IMR-90 (cell line): ENCODE results near the gene CDK14. TPM values are rescaled to one million over a fixed set of nuclear protein-coding genes. Genes with fewer than 3 reads are reported as not detected.

Source experiments
- ATAC-seq: fragments of 200-7000 bp; cut with Tn5 transposase; 2 replicates; pipeline ENCODE4 v1.9.1; 2020; ENCODE audit warnings: low read depth, mild to moderate bottlenecking, moderate library complexity
- BruUV-seq: library from RNA; stranded (reverse); fragments of 400-500 nt; replicated peaks from 2 replicates; lab custom pipeline; 2021; lab: Mats Ljungman, UMichigan
- CTCF ChIA-PET: fragments of 300-600 bp; formaldehyde crosslinking; extraction: SDS; loops from one replicate; lab custom pipeline; 2021; ENCODE audit warnings: antibody characterized with exemption; lab: Yijun Ruan, JAX
- POLR2A ChIA-PET: fragments of 300-600 bp; sonication (Branson Sonifier 250); formaldehyde crosslinking; loops from one replicate; lab custom pipeline; 2022; ENCODE audit warnings: antibody characterized with exemption; ENCODE audit not compliant: unreplicated experiment; lab: Charles Lee
- DNase-seq: peaks from one replicate; pipeline ENCODE4 v3.0.0; 2013
- H2AFZ ChIP-seq: replicated peaks from 2 replicates; pipeline ENCODE3; 2013; ENCODE audit warnings: low read length, mild to moderate bottlenecking; ENCODE audit not compliant: poor library complexity
- H2AK5ac ChIP-seq: 2 replicates; pipeline ENCODE4 v1.6.1; 2013; ENCODE audit warnings: low read depth, low read length, inconsistent platforms
- H2AK9ac ChIP-seq: replicated peaks from 2 replicates; pipeline ENCODE3; 2013; ENCODE audit warnings: mild to moderate bottlenecking, low read depth, low read length, moderate library complexity; ENCODE audit not compliant: poor library complexity
- H2BK120ac ChIP-seq: 2 replicates; pipeline ENCODE4 v1.6.1; 2013; ENCODE audit warnings: low read depth, low read length, inconsistent platforms
- H2BK15ac ChIP-seq: 3 replicates; pipeline ENCODE4 v1.6.1; 2013; ENCODE audit warnings: low read depth, low read length, inconsistent platforms
- H2BK20ac ChIP-seq: 2 replicates; pipeline ENCODE4 v1.6.1; 2013; ENCODE audit warnings: low read depth, mild to moderate bottlenecking, inconsistent platforms, low read length, moderate library complexity
- H2BK5ac ChIP-seq: 2 replicates; pipeline ENCODE4 v1.6.1; 2013; ENCODE audit warnings: mild to moderate bottlenecking, low read depth, low read length, inconsistent platforms; ENCODE audit not compliant: poor library complexity, severe bottlenecking
- H3K14ac ChIP-seq: replicated peaks from 2 replicates; pipeline ENCODE4 v1.6.1; 2013; ENCODE audit warnings: low read depth, low read length, inconsistent platforms
- H3K18ac ChIP-seq: 2 replicates; pipeline ENCODE4 v1.6.1; 2013; ENCODE audit warnings: low read depth, low read length, control low read depth
- H3K23ac ChIP-seq: 2 replicates; pipeline ENCODE4 v1.6.1; 2013; ENCODE audit warnings: low read depth, low read length, inconsistent platforms
- H3K27ac ChIP-seq: 2 replicates; pipeline ENCODE4 v1.5.1; 2013; ENCODE audit warnings: mild to moderate bottlenecking, control low read depth, low read length; ENCODE audit not compliant: insufficient read depth
- H3K27me3 ChIP-seq: 2 replicates; pipeline ENCODE4 v1.6.1; 2013; ENCODE audit warnings: low read length; ENCODE audit not compliant: control insufficient read depth, insufficient read depth
- H3K36me3 ChIP-seq: 2 replicates; pipeline ENCODE4 v1.6.1; 2013; ENCODE audit warnings: low read length, mixed read lengths; ENCODE audit not compliant: control insufficient read depth, insufficient read depth
- H3K4ac ChIP-seq: 2 replicates; pipeline ENCODE4 v1.6.1; 2013; ENCODE audit warnings: low read depth, low read length, inconsistent platforms
- H3K4me1 ChIP-seq: 2 replicates; pipeline ENCODE4 v1.6.1; 2013; ENCODE audit warnings: low read length, mixed read lengths; ENCODE audit not compliant: control insufficient read depth, insufficient read depth
- H3K4me2 ChIP-seq: 2 replicates; pipeline ENCODE4 v1.6.1; 2013; ENCODE audit warnings: low read depth, mild to moderate bottlenecking, control low read depth, low read length, moderate library complexity
- H3K4me3 ChIP-seq: 2 replicates; pipeline ENCODE4 v1.5.1; 2013; ENCODE audit warnings: low read depth, mild to moderate bottlenecking, control low read depth, low read length, moderate library complexity; ENCODE audit not compliant: insufficient read depth
- H3K56ac ChIP-seq: 2 replicates; pipeline ENCODE4 v1.6.1; 2013; ENCODE audit warnings: low read length, inconsistent platforms; ENCODE audit not compliant: insufficient read depth; ENCODE audit errors: extremely low read depth
- H3K79me1 ChIP-seq, 2 experiments: 2 replicates each; pipeline ENCODE4 v1.6.1; 2013; ENCODE audit warnings: low read length in 2 of 2, inconsistent platforms in 1 of 2, low read depth in 1 of 2
- H3K9ac ChIP-seq: 2 replicates; pipeline ENCODE4 v1.6.1; 2013; ENCODE audit warnings: low read depth, low read length, control low read depth
- H3K9me1 ChIP-seq: 2 replicates; pipeline ENCODE4 v1.6.1; 2013; ENCODE audit warnings: low read length, inconsistent platforms; ENCODE audit not compliant: insufficient read depth
- H3K9me3 ChIP-seq: 2 replicates; pipeline ENCODE4 v1.6.1; 2013; ENCODE audit warnings: low read length; ENCODE audit not compliant: control insufficient read depth, insufficient read depth
- H4K20me1 ChIP-seq: 2 replicates; pipeline ENCODE4 v1.6.1; 2013; ENCODE audit warnings: low read length, inconsistent platforms; ENCODE audit not compliant: insufficient read depth
- H4K5ac ChIP-seq: 2 replicates; pipeline ENCODE4 v1.6.1; 2013; ENCODE audit warnings: mild to moderate bottlenecking, low read depth, low read length, control low read depth
- H4K8ac ChIP-seq, 2 experiments: 2 replicates each; pipeline ENCODE4 v1.6.1; 2013; ENCODE audit warnings: low read depth in 2 of 2, low read length in 2 of 2, control low read depth in 1 of 2, inconsistent platforms in 1 of 2
- H4K91ac ChIP-seq: 2 replicates; pipeline ENCODE4 v1.6.1; 2013; ENCODE audit warnings: low read depth, low read length, inconsistent platforms; ENCODE audit not compliant: insufficient read depth
- CTCF ChIP-seq: conservative IDR thresholded peaks from 2 replicates; pipeline ENCODE4 v1.5.1; 2012; ENCODE audit warnings: mild to moderate bottlenecking, low read depth, low read length, improper control_type of control experiment
- ELK1 ChIP-seq: fragments of 150-350 bp; IDR thresholded peaks from 2 replicates; pipeline ENCODE4 v1.6.1; 2016; ENCODE audit warnings: low read depth, mild to moderate bottlenecking, low read length, moderate library complexity, borderline replicate concordance
- MXI1 ChIP-seq: IDR thresholded peaks from 2 replicates; pipeline ENCODE4 v1.6.1; 2012; ENCODE audit warnings: low read depth, mild to moderate bottlenecking, low read length, moderate library complexity, borderline replicate concordance
- NFE2L2 ChIP-seq: fragments of 150-350 bp; IDR thresholded peaks from 2 replicates; pipeline ENCODE4 v1.6.1; 2016; ENCODE audit warnings: low read depth, mild to moderate bottlenecking, low read length
- POLR2A ChIP-seq: IDR thresholded peaks from 2 replicates; pipeline ENCODE4 v1.6.1; 2012; ENCODE audit warnings: mild to moderate bottlenecking, low read depth, low read length
- RAD21 ChIP-seq: IDR thresholded peaks from 2 replicates; pipeline ENCODE4 v1.6.1; 2012; ENCODE audit warnings: low read length, improper control_type of control experiment
- RFX5 ChIP-seq: IDR thresholded peaks from 2 replicates; pipeline ENCODE4 v1.8.0; 2012; ENCODE audit warnings: low read depth, mild to moderate bottlenecking, low read length, moderate library complexity
- USF2 ChIP-seq: fragments of 150-350 bp; IDR thresholded peaks from 2 replicates; pipeline ENCODE4 v1.6.1; 2017; ENCODE audit warnings: mild to moderate bottlenecking, antibody characterized with exemption, low read length, low read depth
- WGBS, 2 experiments: methylation state at CpG; one replicate each; pipeline versions ENCODE4 v1.1.5 to v1.1.7; 2013; ENCODE audit warnings: missing lambda C conversion rate in 2 of 2; ENCODE audit not compliant: insufficient read length in 1 of 2; ENCODE audit errors: extremely low coverage in 2 of 2; 5-methylcytosine and 5-hydroxymethylcytosine counted together
- dilution Hi-C: fragments of 300-500 bp; cut with HindIII; formaldehyde crosslinking; loops from one replicate; pipeline ENCODE4 v1.14.3; 2018; ENCODE audit warnings: low sequenced_read_pairs; ENCODE audit not compliant: unreplicated experiment
- in situ Hi-C: fragments of 300-500 bp; cut with MboI; formaldehyde crosslinking; loops from 3 replicates; pipeline ENCODE4 v1.14.3; 2019; ENCODE audit warnings: low sequenced_read_pairs, inconsistent platforms, mixed read lengths
- intact Hi-C: fragments of 100-400 bp; cut with micrococcal nuclease; formaldehyde crosslinking; loops from 2 replicates; pipeline ENCODE4 v1.10.0; 2022
- polyA plus RNA-seq, 3 experiments: library from polyadenylated mRNA; depleted of rRNA; stranded (reverse); fragments of >200 nt; gene quantifications; 2 replicates each; pipeline ENCODE4 v1.2.3, GENCODE V29; 2012; ENCODE audit warnings: low replicate concordance in 1 of 3
- total RNA-seq: library from RNA; depleted of rRNA; stranded (reverse); fragments of >200 nt; gene quantifications from 2 replicates; pipeline ENCODE4 v1.2.3, GENCODE V29; 2012

Gene CDK14
- total and polyA plus RNA-seq, 2 of the 4 experiments (the other 2 are of a cell fraction), result 10.1 to 29.6 TPM

GRCh38 chr7:90595342-90595800, 750 bp upstream of the CDK14 start:
- H3K79me1 ChIP-seq, result peaks cover 6 to 18% of the 10 kb centered on the region in 2 experiments; a peak in 3 of 4 replicates
- peak overlapping the region; percentile 97 for H3K4me3 ChIP-seq
- H3K14ac ChIP-seq, result peak overlapping the region; percentile 34; the same call in 1 of the 2 replicates
- peak overlapping the region; percentile 81 for H3K27ac ChIP-seq
- in situ Hi-C loops (no loop called here), intact Hi-C loops (loop anchor here (5.0 to 10.0 kb wide), 3 partner anchors 112 to 359 kb away; no protein-coding TSS in a partner anchor), dilution Hi-C loops (no loop called here)
- H3K27me3 ChIP-seq, result no peaks in the 10 kb centered on the region
- no peaks in the 10 kb centered on the region for H3K9me3 ChIP-seq
- 0 out of 3 replicates have a peak overlapping the region, but pooled peaks have one; percentile 2 for H2BK15ac ChIP-seq
- peak overlapping the region; percentile 87 for H2AFZ ChIP-seq
- POLR2A ChIA-PET, result no interaction called here
- ATAC-seq (peak; percentile 10), DNase-seq (peak; percentile 15)
- peak overlapping the region; percentile 81 for H3K9ac ChIP-seq
- BruUV-seq, result no TSS peak
- peak overlapping the region; percentile 4; the same call in 1 of the 2 replicates for H2BK20ac ChIP-seq
- peak overlapping the region; percentile 61 for H3K4ac ChIP-seq
- peak overlapping the region; percentile 43; the same call in 1 of the 2 replicates for H4K5ac ChIP-seq
- H4K8ac ChIP-seq, result peak overlapping the region in 1 of 2 experiments; percentile 46; a peak in 1 of 4 replicates
- peak overlapping the region; percentile 79 for H2BK120ac ChIP-seq
- H3K18ac ChIP-seq, result peak overlapping the region; percentile 44
- H2BK5ac ChIP-seq, result peak overlapping the region; percentile 12
- 8% methylated on average over 2 of the region's 10 CpGs; no CpG with 5 or more reads in 1 of the 2 experiments for WGBS, 2 experiments
- H3K23ac ChIP-seq, result peak overlapping the region; percentile 41
- H3K4me2 ChIP-seq, result peak overlapping the region; percentile 79
- TF ChIP-seq RFX5 (no peak), ELK1 (no peak), MXI1 (no peak), RAD21 (no peak), NFE2L2 (no peak), POLR2A (no peak), USF2 (no peak), CTCF (no peak)
- no peaks in the 10 kb centered on the region for H3K9me1 ChIP-seq
- H3K4me1 ChIP-seq, result peaks cover 2% of the 10 kb centered on the region; the same call in 1 of the 2 replicates
- CTCF ChIA-PET, result interaction anchor here (0.7 to 1.5 kb wide), 3 partner anchors 12 to 36 kb away, joined by 3 to 4 read pairs (median 3); no protein-coding TSS in a partner anchor
- H3K56ac ChIP-seq, result peak overlapping the region; percentile 56; the same call in 1 of the 2 replicates
- no peak overlapping the region; the same call in 1 of the 2 replicates for H2AK5ac ChIP-seq
- H2AK9ac ChIP-seq, result peak overlapping the region; percentile 71
- peak overlapping the region; percentile 13; the same call in 1 of the 2 replicates for H4K91ac ChIP-seq
- no peaks in the 10 kb centered on the region for H4K20me1 ChIP-seq
- no peaks in the 10 kb centered on the region for H3K36me3 ChIP-seq
